Measurements from ENCODE around the gene STARD5.
A peak's percentile ranks its signal among the peaks of the same experiment; 100 is the strongest.

Gene STARD5

DNA sequence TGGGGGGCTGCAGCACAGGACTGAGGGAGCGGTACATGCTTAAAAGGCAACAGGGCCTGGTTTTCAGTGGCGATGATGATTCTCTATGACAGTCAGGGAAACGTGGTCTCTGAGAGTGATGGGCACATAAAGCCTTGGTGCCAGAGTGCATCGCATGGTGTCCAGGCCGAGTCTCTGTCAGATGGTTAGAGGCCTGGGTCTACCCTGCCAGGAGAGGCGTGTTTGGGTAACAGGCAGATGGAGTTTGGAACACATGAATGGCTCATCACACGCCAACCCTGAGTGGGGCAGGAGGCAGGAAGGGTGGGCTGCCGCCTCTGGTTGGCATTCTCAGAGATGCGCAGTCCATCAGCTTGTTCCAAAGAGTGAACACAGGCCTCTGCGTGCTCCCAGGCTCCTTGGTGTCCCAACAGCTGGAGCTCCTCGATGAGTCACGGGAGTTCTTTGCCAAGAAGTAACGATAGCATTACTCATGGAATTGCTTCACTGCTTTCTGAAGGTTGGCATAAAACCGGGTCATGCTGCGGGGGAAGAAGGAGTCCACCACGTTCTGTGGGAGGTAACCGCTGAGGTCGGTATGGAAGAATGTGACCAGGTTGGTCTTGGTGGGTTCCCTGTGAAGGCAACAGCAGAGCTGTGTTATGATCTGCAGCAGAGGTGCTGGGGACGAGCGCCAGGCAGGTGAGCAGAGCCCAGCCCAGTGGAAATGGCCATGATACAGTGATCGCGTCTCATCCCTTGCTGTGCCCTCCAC, 11.0 kb downstream of the STARD5 start:
- Histone ChIP-seq H3K27ac (ENCODE audit: low read depth, low read length) (peak overlapping the region; percentile 75), H3K27me3 (ENCODE audit: insufficient read depth, low read length) (no peaks in the 10 kb centered on the region), H3K79me2 (ENCODE audit: control insufficient read depth, insufficient read depth, low read length, unreplicated experiment) (no peaks in the 10 kb centered on the region), H3K36me3 (ENCODE audit: insufficient read depth, low read length) (0 out of 2 replicates have a peak, but pooled peaks cover 7% of the 10 kb centered on the region), H3K4me1 (ENCODE audit: control insufficient read depth, insufficient read depth, low read length, unreplicated experiment) (peaks cover 42% of the 10 kb centered on the region), H3K4me3 (ENCODE audit: low read depth, low read length) (peak overlapping the region; percentile 35; the same call in 1 of the 2 replicates), H2AFZ (ENCODE audit: low read length, unreplicated experiment) (no peak overlapping the region)

DNA sequence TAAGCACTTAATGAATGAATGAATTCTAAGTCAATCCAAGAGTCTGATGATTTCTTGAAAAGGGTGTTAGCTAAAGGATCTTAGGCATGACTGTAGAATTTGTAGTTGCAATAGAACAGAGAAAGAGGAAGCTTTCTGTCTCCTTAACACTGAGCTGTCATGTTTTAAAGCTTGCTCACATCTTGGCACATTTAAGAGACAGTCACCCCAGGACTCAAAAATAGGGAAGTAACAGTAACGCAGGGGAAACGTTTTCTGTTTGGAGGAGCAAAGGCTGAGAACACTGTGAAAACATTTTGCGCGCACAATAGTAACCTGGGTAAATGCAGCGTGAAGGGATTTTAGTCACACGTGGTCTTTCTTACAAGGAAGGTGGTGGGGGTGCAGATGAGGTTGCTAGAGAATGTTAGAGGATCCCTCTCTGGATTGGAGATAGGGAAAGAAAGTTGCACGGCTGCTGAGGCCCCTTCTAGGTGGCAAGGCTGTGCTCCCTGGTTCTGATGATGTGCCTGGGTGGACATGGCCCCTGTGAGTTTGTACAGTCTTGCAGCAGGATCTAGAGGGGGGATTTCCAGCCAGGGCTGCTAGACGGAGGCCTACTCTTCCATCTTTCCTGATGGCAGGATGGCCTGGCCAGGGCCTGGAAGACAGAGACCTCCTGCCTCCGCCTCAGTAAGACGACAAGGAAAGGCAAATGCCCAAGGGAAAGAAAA, 12.0 kb downstream of the STARD5 start:
- H3K27me3 ChIP-seq (ENCODE audit: insufficient read depth, low read length), result no peaks in the 10 kb centered on the region
- H3K4me1 ChIP-seq (ENCODE audit: control insufficient read depth, insufficient read depth, low read length, unreplicated experiment), result peaks cover 47% of the 10 kb centered on the region
- no peak overlapping the region for H2AFZ ChIP-seq (ENCODE audit: low read length, unreplicated experiment)
- no peaks in the 10 kb centered on the region for H3K79me2 ChIP-seq (ENCODE audit: control insufficient read depth, insufficient read depth, low read length, unreplicated experiment)
- H3K4me3 ChIP-seq (ENCODE audit: low read depth, low read length), result no peak overlapping the region
- 0 out of 2 replicates have a peak, but pooled peaks cover 7% of the 10 kb centered on the region for H3K36me3 ChIP-seq (ENCODE audit: insufficient read depth, low read length)
- peak overlapping the region; percentile 75 for H3K27ac ChIP-seq (ENCODE audit: low read depth, low read length)

DNA sequence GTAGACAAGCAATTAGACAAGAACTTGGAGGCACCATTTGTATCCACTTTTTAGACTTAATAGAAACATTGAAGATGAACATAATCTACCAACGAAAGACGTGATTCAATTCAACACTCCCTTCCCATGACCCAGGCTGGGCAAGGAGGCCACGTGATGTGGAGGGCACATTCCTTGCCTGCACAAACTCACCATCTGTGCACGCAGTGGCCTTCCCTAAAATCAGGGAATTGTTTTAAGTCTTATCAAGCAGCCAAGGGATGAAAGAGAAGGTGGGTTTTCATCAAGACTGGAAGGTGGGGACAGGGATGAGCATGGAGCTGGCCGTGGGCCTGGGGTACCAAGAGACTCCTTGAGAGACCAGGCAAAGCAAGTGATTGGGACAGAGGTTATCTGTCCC, 13.5 kb downstream of the STARD5 start:
- Histone ChIP-seq H3K79me2 (ENCODE audit: control insufficient read depth, insufficient read depth, low read length, unreplicated experiment) (no peaks in the 10 kb centered on the region), H3K27ac (ENCODE audit: low read depth, low read length) (no peak overlapping the region), H3K4me1 (ENCODE audit: control insufficient read depth, insufficient read depth, low read length, unreplicated experiment) (peaks cover 47% of the 10 kb centered on the region), H3K4me3 (ENCODE audit: low read depth, low read length) (no peak overlapping the region), H3K36me3 (ENCODE audit: insufficient read depth, low read length) (0 out of 2 replicates have a peak, but pooled peaks cover 7% of the 10 kb centered on the region), H3K27me3 (ENCODE audit: insufficient read depth, low read length) (no peaks in the 10 kb centered on the region), H2AFZ (ENCODE audit: low read length, unreplicated experiment) (no peak overlapping the region)

DNA sequence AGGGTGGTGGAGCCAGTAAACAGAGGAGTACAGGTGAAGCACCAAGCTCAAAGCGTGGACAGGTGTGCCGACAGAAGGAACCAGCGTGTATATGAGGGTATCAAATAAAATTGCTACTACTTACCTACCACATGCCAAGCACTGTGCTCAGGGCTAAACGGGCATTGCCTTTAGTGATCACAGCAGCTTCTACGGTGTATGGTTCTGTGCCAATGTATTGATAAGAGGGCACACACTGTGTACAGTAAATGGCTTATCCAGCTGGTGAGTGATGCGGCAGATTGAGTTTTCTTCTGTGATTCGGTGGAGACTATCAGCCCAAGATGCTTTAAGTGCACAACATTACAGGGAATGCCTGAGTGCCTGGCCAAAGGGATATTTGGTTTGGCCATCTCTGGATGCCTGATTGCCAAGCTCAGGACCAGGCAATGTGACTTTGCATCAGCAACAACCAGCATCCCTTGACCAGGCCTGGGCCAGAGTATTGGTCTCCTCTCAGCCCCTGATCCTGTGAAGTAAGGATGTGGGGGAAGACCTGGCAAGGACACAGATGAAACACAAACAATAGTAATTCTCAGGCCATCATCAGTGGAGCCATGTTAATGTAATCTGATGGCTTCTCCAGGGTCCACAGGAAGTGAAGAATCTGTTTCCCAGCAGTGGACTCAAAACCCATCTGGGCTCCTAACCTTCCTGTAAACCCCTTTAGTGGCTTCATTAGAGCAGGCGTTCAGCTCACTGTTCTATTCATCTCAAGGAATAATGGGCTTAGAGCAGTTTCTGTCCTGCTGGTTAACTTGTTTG, 14.1 kb downstream of the STARD5 start:
- no peaks in the 10 kb centered on the region for H3K27me3 ChIP-seq (ENCODE audit: insufficient read depth, low read length)
- 0 out of 2 replicates have a peak, but pooled peaks cover 7% of the 10 kb centered on the region for H3K36me3 ChIP-seq (ENCODE audit: insufficient read depth, low read length)
- H3K27ac ChIP-seq (ENCODE audit: low read depth, low read length), result no peak overlapping the region
- H2AFZ ChIP-seq (ENCODE audit: low read length, unreplicated experiment), result no peak overlapping the region
- H3K4me3 ChIP-seq (ENCODE audit: low read depth, low read length), result no peak overlapping the region
- H3K4me1 ChIP-seq (ENCODE audit: control insufficient read depth, insufficient read depth, low read length, unreplicated experiment), result peaks cover 47% of the 10 kb centered on the region
- no peaks in the 10 kb centered on the region for H3K79me2 ChIP-seq (ENCODE audit: control insufficient read depth, insufficient read depth, low read length, unreplicated experiment)

DNA sequence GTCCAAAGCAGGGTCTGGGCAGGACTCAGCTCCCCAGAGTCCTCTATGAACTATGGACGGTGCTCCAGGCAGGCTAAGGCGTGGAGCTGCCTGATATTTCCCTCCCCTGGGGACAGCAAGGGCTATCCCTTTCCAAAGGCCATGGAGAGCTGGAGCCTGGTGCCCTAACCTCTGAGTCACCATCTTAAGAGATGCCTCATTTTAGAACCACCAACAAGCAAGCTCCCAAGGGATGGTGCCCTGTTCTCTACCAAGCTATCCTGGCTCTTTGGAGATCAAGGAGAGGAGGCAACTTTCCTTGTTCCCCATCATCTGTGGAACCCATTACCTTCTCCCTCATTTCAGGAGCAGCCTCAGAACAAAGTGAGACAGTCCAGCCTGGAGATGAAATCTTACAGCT, 15.7 kb downstream of the STARD5 start:
- H3K79me2 ChIP-seq (ENCODE audit: control insufficient read depth, insufficient read depth, low read length, unreplicated experiment), result no peaks in the 10 kb centered on the region
- 0 out of 2 replicates have a peak, but pooled peaks cover 7% of the 10 kb centered on the region for H3K36me3 ChIP-seq (ENCODE audit: insufficient read depth, low read length)
- H2AFZ ChIP-seq (ENCODE audit: low read length, unreplicated experiment), result no peak overlapping the region
- peaks cover 4% of the 10 kb centered on the region; the same call in 1 of the 2 replicates for H3K27me3 ChIP-seq (ENCODE audit: insufficient read depth, low read length)
- H3K4me1 ChIP-seq (ENCODE audit: control insufficient read depth, insufficient read depth, low read length, unreplicated experiment), result peaks cover 42% of the 10 kb centered on the region
- no peak overlapping the region for H3K27ac ChIP-seq (ENCODE audit: low read depth, low read length)
- no peak overlapping the region for H3K4me3 ChIP-seq (ENCODE audit: low read depth, low read length)

DNA sequence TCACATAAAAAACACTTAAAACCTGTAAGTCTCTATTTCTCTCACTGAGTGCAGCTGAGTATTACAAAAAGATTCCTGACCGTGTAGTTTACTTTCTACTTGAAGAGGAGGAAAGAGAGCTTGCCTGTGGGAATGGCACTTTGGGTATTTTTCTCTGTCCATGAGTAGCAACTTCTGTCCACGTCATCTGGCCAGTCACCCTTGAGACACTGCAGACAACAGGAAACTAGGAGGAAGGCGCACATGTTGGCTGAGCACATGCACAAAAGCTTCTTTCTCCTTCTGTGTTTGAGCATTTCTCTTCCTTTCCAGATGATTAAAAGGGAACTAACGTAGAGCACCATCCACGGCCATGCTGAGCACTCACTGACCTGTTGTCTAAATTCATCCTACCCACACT, 19.7 kb downstream of the STARD5 start:
- H3K4me3 ChIP-seq (ENCODE audit: low read depth, low read length), result no peak overlapping the region
- no peak overlapping the region for H2AFZ ChIP-seq (ENCODE audit: low read length, unreplicated experiment)
- H3K36me3 ChIP-seq (ENCODE audit: insufficient read depth, low read length), result no peaks in the 10 kb centered on the region
- H3K27me3 ChIP-seq (ENCODE audit: insufficient read depth, low read length), result peaks cover 8% of the 10 kb centered on the region; the same call in 1 of the 2 replicates
- H3K4me1 ChIP-seq (ENCODE audit: control insufficient read depth, insufficient read depth, low read length, unreplicated experiment), result peaks cover 16% of the 10 kb centered on the region
- no peaks in the 10 kb centered on the region for H3K79me2 ChIP-seq (ENCODE audit: control insufficient read depth, insufficient read depth, low read length, unreplicated experiment)
- no peak overlapping the region for H3K27ac ChIP-seq (ENCODE audit: low read depth, low read length)

DNA sequence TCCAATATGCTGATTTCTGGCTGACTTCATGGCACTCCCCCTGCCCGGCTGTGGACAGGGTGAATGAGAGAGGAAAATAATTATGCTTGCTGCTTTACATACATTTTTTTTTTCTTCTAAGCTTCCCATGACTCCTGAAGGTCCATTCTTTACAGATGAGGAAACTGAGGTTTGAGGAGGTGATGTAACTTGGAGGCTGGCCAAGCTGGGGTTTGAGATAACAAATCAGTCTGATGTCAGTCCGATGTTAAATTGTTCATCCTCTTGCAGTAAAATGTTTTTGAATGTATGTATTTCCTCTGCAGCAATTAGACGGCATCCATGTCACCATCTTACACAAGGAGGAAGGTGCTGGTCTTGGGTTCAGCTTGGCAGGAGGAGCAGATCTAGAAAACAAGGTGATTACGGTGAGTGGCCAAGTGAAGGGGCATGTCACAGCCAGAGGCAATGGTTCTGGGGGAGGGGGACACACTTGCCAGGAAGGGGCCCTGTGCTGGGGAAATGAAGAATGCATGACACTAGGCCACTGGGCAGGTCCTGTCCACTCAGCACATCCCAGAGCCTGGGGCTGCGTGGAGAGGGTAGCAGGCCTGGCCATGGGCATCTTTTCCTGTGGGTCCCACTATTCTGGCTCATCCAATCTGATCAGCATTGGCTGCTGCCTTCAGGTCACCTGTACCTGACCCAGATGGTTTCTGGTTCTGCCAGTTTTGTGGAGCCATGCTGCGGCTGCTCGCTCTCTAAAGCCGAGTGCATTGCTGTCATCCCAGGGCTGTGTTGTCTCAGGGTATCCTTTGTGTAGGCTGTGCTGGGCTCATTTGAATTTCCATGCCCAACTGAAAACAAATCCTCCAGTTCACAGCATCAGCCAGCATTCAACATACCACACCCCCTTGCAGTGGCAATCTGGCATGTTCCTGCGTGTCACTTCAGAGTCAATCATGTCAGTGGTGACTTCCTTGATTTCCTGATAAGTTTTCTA, 20.4 kb downstream of the STARD5 start:
- Histone ChIP-seq H3K36me3 (ENCODE audit: insufficient read depth, low read length) (no peaks in the 10 kb centered on the region), H3K79me2 (ENCODE audit: control insufficient read depth, insufficient read depth, low read length, unreplicated experiment) (no peaks in the 10 kb centered on the region), H3K4me3 (ENCODE audit: low read depth, low read length) (no peak overlapping the region), H2AFZ (ENCODE audit: low read length, unreplicated experiment) (no peak overlapping the region), H3K27ac (ENCODE audit: low read depth, low read length) (no peak overlapping the region), H3K4me1 (ENCODE audit: control insufficient read depth, insufficient read depth, low read length, unreplicated experiment) (peaks cover 11% of the 10 kb centered on the region), H3K27me3 (ENCODE audit: insufficient read depth, low read length) (peaks cover 8% of the 10 kb centered on the region; the same call in 1 of the 2 replicates)

DNA sequence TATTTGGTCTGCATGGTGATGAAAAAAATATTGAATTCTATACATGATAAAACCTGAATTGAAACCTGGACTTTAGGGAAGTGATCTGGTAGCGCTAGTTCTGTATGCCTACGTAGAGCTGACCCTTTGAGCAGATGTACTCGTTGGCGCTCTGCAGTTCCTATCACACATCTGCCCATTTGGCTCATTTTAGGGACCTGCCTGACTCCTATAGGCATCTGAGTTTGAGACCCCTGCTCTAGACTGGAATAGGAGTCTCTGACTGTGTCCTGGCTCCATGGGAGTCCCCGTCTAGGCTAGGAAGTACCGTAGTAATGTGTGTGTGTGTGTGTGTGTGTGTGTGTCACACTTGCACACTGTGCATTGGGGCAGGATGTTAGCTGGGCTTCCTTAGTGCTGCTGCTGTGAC, 21.2 kb downstream of the STARD5 start:
- H3K79me2 ChIP-seq (ENCODE audit: control insufficient read depth, insufficient read depth, low read length, unreplicated experiment), result no peaks in the 10 kb centered on the region
- H3K4me1 ChIP-seq (ENCODE audit: control insufficient read depth, insufficient read depth, low read length, unreplicated experiment), result peaks cover 5% of the 10 kb centered on the region
- no peak overlapping the region for H2AFZ ChIP-seq (ENCODE audit: low read length, unreplicated experiment)
- H3K27ac ChIP-seq (ENCODE audit: low read depth, low read length), result no peak overlapping the region
- H3K27me3 ChIP-seq (ENCODE audit: insufficient read depth, low read length), result peaks cover 8% of the 10 kb centered on the region; the same call in 1 of the 2 replicates
- no peaks in the 10 kb centered on the region for H3K36me3 ChIP-seq (ENCODE audit: insufficient read depth, low read length)
- H3K4me3 ChIP-seq (ENCODE audit: low read depth, low read length), result no peak overlapping the region

DNA sequence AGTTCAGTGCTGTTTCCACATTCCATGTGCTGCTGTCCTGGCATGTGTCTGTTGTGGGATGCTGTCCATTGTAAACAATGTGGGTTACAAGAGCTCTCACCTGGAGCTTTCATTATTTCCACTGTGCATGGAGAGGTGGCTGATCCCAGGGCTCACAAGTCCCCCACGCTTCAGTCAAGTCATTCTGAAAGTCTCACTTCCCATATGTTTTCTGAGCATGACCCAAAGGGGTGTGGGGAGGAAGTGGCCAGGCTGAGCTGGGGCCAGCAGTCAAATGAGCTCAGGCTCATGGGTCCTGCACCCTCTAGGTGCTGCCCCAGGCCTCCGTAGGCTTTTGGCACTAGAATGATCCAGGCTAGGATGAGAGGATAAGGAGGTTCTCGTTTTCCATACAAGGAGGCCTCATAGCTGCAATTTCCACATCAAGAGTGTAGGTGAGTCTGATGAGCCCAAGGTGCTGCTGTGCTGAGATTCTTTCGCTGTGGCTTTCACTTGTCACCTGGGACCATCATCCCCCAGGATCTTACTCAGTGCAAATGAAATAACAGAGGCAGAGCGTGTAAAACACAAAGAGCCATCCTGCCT, 22.0 kb downstream of the STARD5 start:
- Histone ChIP-seq H3K27me3 (ENCODE audit: insufficient read depth, low read length) (peaks cover 8% of the 10 kb centered on the region; the same call in 1 of the 2 replicates), H3K36me3 (ENCODE audit: insufficient read depth, low read length) (no peaks in the 10 kb centered on the region), H2AFZ (ENCODE audit: low read length, unreplicated experiment) (no peak overlapping the region), H3K79me2 (ENCODE audit: control insufficient read depth, insufficient read depth, low read length, unreplicated experiment) (no peaks in the 10 kb centered on the region), H3K4me3 (ENCODE audit: low read depth, low read length) (no peak overlapping the region), H3K27ac (ENCODE audit: low read depth, low read length) (no peak overlapping the region), H3K4me1 (ENCODE audit: control insufficient read depth, insufficient read depth, low read length, unreplicated experiment) (peaks cover 11% of the 10 kb centered on the region)
